K562 (cell line): ENCODE measurements around the gene BCORL1. TPM values are rescaled to one million over a fixed set of nuclear protein-coding genes. Genes with fewer than 3 reads are reported as not detected.

Experiments used
- E2F1 ChIP-seq: sonication (generic); formaldehyde crosslinking; IDR thresholded peaks from 2 replicates; pipeline ENCODE4 v1.8.1; 2023; ENCODE audit warnings: mild to moderate bottlenecking, missing genetic modification reagents, moderate library complexity
- EGR1 ChIP-seq: fragments of 450-650 bp; conservative IDR thresholded peaks from 2 replicates; pipeline ENCODE4 v1.6.1; 2017; ENCODE audit warnings: mild to moderate bottlenecking
- LCOR ChIP-seq: sonication (generic); formaldehyde crosslinking; IDR thresholded peaks from 2 replicates; pipeline ENCODE4 v1.8.0; 2022; ENCODE audit warnings: mild to moderate bottlenecking, missing genetic modification reagents
- NCOA1 ChIP-seq: fragments of 450-650 bp; IDR thresholded peaks from 2 replicates; pipeline ENCODE4 v1.6.1; 2016; ENCODE audit warnings: low read depth
- REST ChIP-seq, 2 experiments: fragments of 450-650 bp; formaldehyde crosslinking in 1 of 2; IDR thresholded peaks; 2 replicates each; pipeline versions ENCODE4 v1.4.0 to v1.6.1; 2014 to 2020; ENCODE audit warnings: mild to moderate bottlenecking in 2 of 2, borderline replicate concordance in 1 of 2, low read depth in 1 of 2
- ZNF449 ChIP-seq: fragments of 250-450 bp; sonication (Bioruptor Pico); IDR thresholded peaks from 2 replicates; pipeline ENCODE4 v1.8.0; 2022; ENCODE audit warnings: moderate library complexity, mild to moderate bottlenecking, inconsistent platforms
- ZNF740 ChIP-seq, 3 experiments: fragments of 200-800 bp in 1 of 3; sonication (Bioruptor generic) in 1 of 3; sonication (generic) in 1 of 3; formaldehyde crosslinking in 1 of 3; IDR thresholded peaks; 2 replicates each; pipeline versions ENCODE4 v1.6.1 to v1.8.0; 2016 to 2022; ENCODE audit warnings: mild to moderate bottlenecking in 2 of 3, missing compliant biosample characterization in 2 of 3, missing genetic modification characterization in 2 of 3, missing genetic modification reagents in 1 of 3
- polyA plus RNA-seq, 8 experiments: library from polyadenylated mRNA; depleted of rRNA in 4 of 8; stranded (reverse) in 5 of 8; unstranded in 3 of 8; fragments of >200 nt; fragmentation: Nextera tagmentation in 2 of 8; fragmentation: Illumina TruSeq in 1 of 8; extraction: Ambion mirVana in 2 of 8; extraction: Trizol in 1 of 8; gene quantifications; 2 replicates each; pipeline versions ENCODE4 v1.2.1 to v1.2.3, GENCODE V29; 2011 to 2014; ENCODE audit warnings: inconsistent platforms in 1 of 8, missing spikeins in 1 of 8
- total RNA-seq, 7 experiments: library from RNA; depleted of rRNA in 6 of 7; stranded (reverse); fragments of >200 nt in 6 of 7; fragmentation: Illumina TruSeq in 2 of 7; extraction: Trizol in 2 of 7; gene quantifications; 2 replicates each; pipeline versions ENCODE4 v1.2.1 to v1.2.3, GENCODE V29; 2011 to 2021; ENCODE audit warnings: low replicate concordance in 1 of 7
- TF ChIP-seq, protein P1 (sequence below): sonication (generic); formaldehyde crosslinking; IDR thresholded peaks from 2 replicates; pipeline ENCODE4 v1.8.0; 2023; ENCODE audit warnings: mild to moderate bottlenecking, missing genetic modification reagents

Gene BCORL1
- total and polyA plus RNA-seq, 9 of the 15 experiments (the other 6 are each of a cell fraction or from before 2014, with no cell fraction given), result 0.48 to 29.6 (median 2.1) TPM

DNA sequence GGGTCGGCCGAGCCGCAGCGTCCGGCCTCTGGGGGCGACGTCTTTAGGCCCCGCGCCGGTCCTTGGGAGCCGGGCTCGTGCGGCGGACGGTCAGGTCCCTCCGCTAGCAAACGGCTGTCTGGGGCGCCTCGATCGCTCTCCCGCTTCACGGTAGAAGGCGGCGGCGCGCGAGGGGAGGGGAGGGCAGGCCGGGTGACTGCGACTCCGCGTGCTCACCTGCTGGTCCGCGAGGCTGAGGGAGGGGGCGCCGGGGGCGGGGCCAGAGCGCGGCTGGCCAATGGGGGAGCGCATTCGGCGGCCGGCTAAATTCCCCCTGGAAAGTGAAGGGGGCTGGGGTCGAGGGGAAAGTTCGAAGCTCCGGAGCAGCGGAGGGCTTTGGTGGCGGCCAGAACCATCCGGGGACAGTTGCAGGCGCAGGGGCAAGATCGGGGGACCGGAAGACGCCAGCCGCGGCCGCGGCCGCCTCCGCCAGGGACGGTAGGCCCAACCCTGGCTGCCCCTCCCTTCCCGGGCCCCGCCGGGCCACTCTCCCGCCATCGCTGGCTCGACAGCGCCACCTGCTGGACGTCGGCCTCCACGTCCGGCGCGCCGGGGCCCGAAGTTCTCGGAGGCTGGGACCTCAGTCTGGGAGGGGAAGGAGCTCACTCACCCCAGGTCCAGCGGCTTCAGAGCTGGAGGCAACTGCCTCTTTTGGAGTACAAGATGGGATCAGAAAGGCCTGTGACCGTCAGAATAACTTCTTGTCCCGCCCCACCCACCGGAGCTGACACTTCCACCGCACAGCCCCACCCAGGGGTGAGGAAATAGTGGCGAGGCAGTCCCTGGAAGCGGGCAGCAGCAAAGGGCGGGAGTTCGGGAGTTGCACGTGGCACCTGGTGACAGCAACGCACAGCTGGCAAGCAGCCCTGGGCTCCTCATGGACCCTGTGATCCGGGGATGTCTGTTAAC, 78.0 kb downstream of the BCORL1 start (continued):
- TF ChIP-seq E2F1 (peak; percentile 69; the same call in 1 of the 2 replicates), ZNF740 (CRISPR knock-in tag; IDR thresholded peaks at IDR 0.05) (peak; percentile 76), ZNF740 (tag; IDR thresholded peaks at IDR 0.05) (0 out of 4 replicates have a peak, but pooled peaks of 1 of the 2 experiments have one; percentile 9), NCOA1 (no peak), LCOR (CRISPR knock-in tag) (peak; percentile 88), EGR1 (peak; percentile 54), ZNF449 (CRISPR knock-in tag) (no peak), REST (IDR thresholded peaks at IDR 0.05; ENCODE audit: borderline replicate concordance) (peak; percentile 78), REST (CRISPR knock-in tag; IDR thresholded peaks at IDR 0.05; ENCODE audit: low read depth) (no peak)
- TF ChIP-seq, protein P1, sequence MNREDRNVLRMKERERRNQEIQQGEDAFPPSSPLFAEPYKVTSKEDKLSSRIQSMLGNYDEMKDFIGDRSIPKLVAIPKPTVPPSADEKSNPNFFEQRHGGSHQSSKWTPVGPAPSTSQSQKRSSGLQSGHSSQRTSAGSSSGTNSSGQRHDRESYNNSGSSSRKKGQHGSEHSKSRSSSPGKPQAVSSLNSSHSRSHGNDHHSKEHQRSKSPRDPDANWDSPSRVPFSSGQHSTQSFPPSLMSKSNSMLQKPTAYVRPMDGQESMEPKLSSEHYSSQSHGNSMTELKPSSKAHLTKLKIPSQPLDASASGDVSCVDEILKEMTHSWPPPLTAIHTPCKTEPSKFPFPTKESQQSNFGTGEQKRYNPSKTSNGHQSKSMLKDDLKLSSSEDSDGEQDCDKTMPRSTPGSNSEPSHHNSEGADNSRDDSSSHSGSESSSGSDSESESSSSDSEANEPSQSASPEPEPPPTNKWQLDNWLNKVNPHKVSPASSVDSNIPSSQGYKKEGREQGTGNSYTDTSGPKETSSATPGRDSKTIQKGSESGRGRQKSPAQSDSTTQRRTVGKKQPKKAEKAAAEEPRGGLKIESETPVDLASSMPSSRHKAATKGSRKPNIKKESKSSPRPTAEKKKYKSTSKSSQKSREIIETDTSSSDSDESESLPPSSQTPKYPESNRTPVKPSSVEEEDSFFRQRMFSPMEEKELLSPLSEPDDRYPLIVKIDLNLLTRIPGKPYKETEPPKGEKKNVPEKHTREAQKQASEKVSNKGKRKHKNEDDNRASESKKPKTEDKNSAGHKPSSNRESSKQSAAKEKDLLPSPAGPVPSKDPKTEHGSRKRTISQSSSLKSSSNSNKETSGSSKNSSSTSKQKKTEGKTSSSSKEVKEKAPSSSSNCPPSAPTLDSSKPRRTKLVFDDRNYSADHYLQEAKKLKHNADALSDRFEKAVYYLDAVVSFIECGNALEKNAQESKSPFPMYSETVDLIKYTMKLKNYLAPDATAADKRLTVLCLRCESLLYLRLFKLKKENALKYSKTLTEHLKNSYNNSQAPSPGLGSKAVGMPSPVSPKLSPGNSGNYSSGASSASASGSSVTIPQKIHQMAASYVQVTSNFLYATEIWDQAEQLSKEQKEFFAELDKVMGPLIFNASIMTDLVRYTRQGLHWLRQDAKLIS, result peak; percentile 30
